Ishikawa (cell line): Measurements from ENCODE around the gene BDH2.

ENCODE experiments used
- CEBPB ChIP-seq: IDR thresholded peaks from 2 replicates; pipeline ENCODE4 v1.6.1; 2012
- CREB1 ChIP-seq: IDR thresholded peaks from 2 replicates; pipeline ENCODE4 v1.6.1; 2012; ENCODE audit warnings: low read depth
- EGR1 ChIP-seq: IDR thresholded peaks from 2 replicates; pipeline ENCODE4 v1.6.1; 2012
- EP300 ChIP-seq: IDR thresholded peaks from 2 replicates; pipeline ENCODE4 v1.6.1; 2012; ENCODE audit warnings: borderline replicate concordance
- FOXM1 ChIP-seq: IDR thresholded peaks from 2 replicates; pipeline ENCODE4 v1.6.1; 2012; ENCODE audit warnings: low read depth, borderline replicate concordance
- MAX ChIP-seq: IDR thresholded peaks from 2 replicates; pipeline ENCODE4 v1.6.1; 2012
- NFIC ChIP-seq: IDR thresholded peaks from 2 replicates; pipeline ENCODE4 v1.6.1; 2012
- RAD21 ChIP-seq: IDR thresholded peaks from 2 replicates; pipeline ENCODE4 v1.6.1; 2012; ENCODE audit warnings: low read depth
- REST ChIP-seq: IDR thresholded peaks from 2 replicates; pipeline ENCODE4 v1.6.1; 2012; ENCODE audit warnings: low read depth, mild to moderate bottlenecking
- TAF1 ChIP-seq: IDR thresholded peaks from 2 replicates; pipeline ENCODE4 v1.6.1; 2012; ENCODE audit warnings: low read depth, mild to moderate bottlenecking
- TCF12 ChIP-seq: IDR thresholded peaks from 2 replicates; pipeline ENCODE4 v1.6.1; 2012; ENCODE audit warnings: low read depth
- TEAD4 ChIP-seq: IDR thresholded peaks from 2 replicates; pipeline ENCODE4 v1.6.1; 2012
- USF1 ChIP-seq: IDR thresholded peaks from 2 replicates; pipeline ENCODE4 v1.6.1; 2012
- YY1 ChIP-seq: IDR thresholded peaks from 2 replicates; pipeline ENCODE4 v1.6.1; 2012; ENCODE audit warnings: low read depth
- ZBTB7A ChIP-seq: IDR thresholded peaks from 2 replicates; pipeline ENCODE4 v1.6.1; 2012; ENCODE audit warnings: low read depth

Gene BDH2

GRCh38 chr4:103095080-103095479 lies 4.6 kb downstream of the BDH2 start:
- TF ChIP-seq YY1: no peak
- no peak for TF ChIP-seq RAD21
- TF ChIP-seq TAF1: no peak
- no peak for TF ChIP-seq REST
- no peak for TF ChIP-seq EGR1
- no peak for TF ChIP-seq USF1
- no peak for TF ChIP-seq TEAD4
- TF ChIP-seq CEBPB: no peak
- no peak for TF ChIP-seq CREB1
- no peak for TF ChIP-seq NFIC
- TF ChIP-seq TCF12: no peak
- no peak for TF ChIP-seq MAX
- TF ChIP-seq EP300: no peak
- TF ChIP-seq FOXM1: no peak
- no peak for TF ChIP-seq ZBTB7A

GRCh38 chr4:103092245-103092644 lies 7.4 kb downstream of the BDH2 start:
- TF ChIP-seq EGR1: no peak
- no peak for TF ChIP-seq USF1
- TF ChIP-seq CREB1: no peak
- no peak for TF ChIP-seq TCF12
- TF ChIP-seq RAD21: no peak
- no peak for TF ChIP-seq ZBTB7A
- no peak for TF ChIP-seq TEAD4
- TF ChIP-seq EP300: no peak

GRCh38 chr4:103091601-103092223 lies 7.9 kb downstream of the BDH2 start:
- peak; percentile 77 for TF ChIP-seq RAD21
- no peak for TF ChIP-seq TCF12
- no peak for TF ChIP-seq NFIC

GRCh38 chr4:103089481-103089880 lies 10.2 kb downstream of the BDH2 start:
- TF ChIP-seq NFIC: no peak
- TF ChIP-seq ZBTB7A: no peak
- no peak for TF ChIP-seq FOXM1
- no peak for TF ChIP-seq CREB1
- no peak for TF ChIP-seq TCF12

GRCh38 chr4:103086551-103086950 lies 13.1 kb downstream of the BDH2 start:
- no peak for TF ChIP-seq CREB1
- TF ChIP-seq USF1: no peak
- TF ChIP-seq YY1: no peak
- TF ChIP-seq EP300: no peak
- TF ChIP-seq CEBPB: no peak
- TF ChIP-seq EGR1: no peak
- TF ChIP-seq ZBTB7A: no peak
- TF ChIP-seq NFIC: no peak

GRCh38 chr4:103085555-103086196 lies 14.0 kb downstream of the BDH2 start:
- no peak for TF ChIP-seq TCF12
- no peak for TF ChIP-seq ZBTB7A
- no peak for TF ChIP-seq EP300
- no peak for TF ChIP-seq REST
- TF ChIP-seq TAF1: no peak
- TF ChIP-seq TEAD4: no peak
- no peak for TF ChIP-seq YY1
